Suprapubic skin (tissue), 4 donors: ENCODE results near the gene EED.

Experiments
- CTCF ChIP-seq, 2 donors: fragments of 200-600 bp in 1 of 2; fragments of 450-650 bp in 1 of 2; sonication (generic) in 1 of 2; IDR thresholded peaks; one replicate each; pipeline ENCODE4 v1.5.1; 2016 to 2019; ENCODE audit warnings: antibody characterized with exemption in 2 of 2, mild to moderate bottlenecking in 1 of 2, moderate library complexity in 1 of 2
- EP300 ChIP-seq: sonication (generic); formaldehyde crosslinking; IDR thresholded peaks from one replicate; pipeline ENCODE4 v1.6.1; 2017; ENCODE audit warnings: antibody characterized with exemption
- POLR2A ChIP-seq, 2 donors: fragments of 450-650 bp; IDR thresholded peaks; one replicate each; pipeline ENCODE4 v1.6.1; 2017; ENCODE audit warnings: antibody characterized with exemption in 2 of 2, mild to moderate bottlenecking in 2 of 2, moderate library complexity in 2 of 2
- POLR2AphosphoS5 ChIP-seq, 3 donors: sonication (generic); formaldehyde crosslinking; IDR thresholded peaks; one replicate each; pipeline ENCODE4 v1.6.1; 2017; ENCODE audit warnings: antibody characterized with exemption in 3 of 3

GRCh38 chr11:86243396-86243795, 1.2 kb upstream of the EED start:
- no peak for TF ChIP-seq CTCF (IDR thresholded peaks at IDR 0.05)
- TF ChIP-seq EP300: no peak
- no peak for TF ChIP-seq POLR2A (IDR thresholded peaks at IDR 0.05)
- no peak for TF ChIP-seq POLR2AphosphoS5 (IDR thresholded peaks at IDR 0.05)
